ENCODE data around the gene FGF12.

Gene FGF12

GRCh38 chr3:192261135-192261534, 466.2 kb downstream of the FGF12 start:
- no peak for DNase-seq (ENCODE audit: low read depth)
- no peak overlapping the region for H3K4me3 ChIP-seq (ENCODE audit: low read length)
- TF ChIP-seq CTCF (conservative IDR thresholded peaks at IDR 0.05; ENCODE audit: low read depth, low read length): no peak

- no peak for DNase-seq (ENCODE audit: low read depth)
- no peak for TF ChIP-seq CTCF (conservative IDR thresholded peaks at IDR 0.05; ENCODE audit: low read depth, low read length)
Measured at GRCh38 chr3:192260116-192261010, 467.0 kb downstream of the FGF12 start.

GRCh38 chr3:192259661-192260060, 467.7 kb downstream of the FGF12 start:
- no peak overlapping the region for H3K4me3 ChIP-seq (ENCODE audit: low read length)
- DNase-seq (ENCODE audit: low read depth): no peak
- no peak for TF ChIP-seq CTCF (conservative IDR thresholded peaks at IDR 0.05; ENCODE audit: low read depth, low read length)

More at GRCh38 chr3:192260116-192261010, 467.0 kb downstream of the FGF12 start:
- H3K4me3 ChIP-seq (ENCODE audit: low read length): no peak overlapping the region

GRCh38 chr3:192258721-192259120, 468.6 kb downstream of the FGF12 start:
- TF ChIP-seq CTCF (conservative IDR thresholded peaks at IDR 0.05; ENCODE audit: low read depth, low read length): no peak
- no peak overlapping the region for H3K4me3 ChIP-seq (ENCODE audit: low read length)
- DNase-seq (ENCODE audit: low read depth): no peak

GRCh38 chr3:192255839-192256238, 471.5 kb downstream of the FGF12 start:
- no peak for TF ChIP-seq CTCF (conservative IDR thresholded peaks at IDR 0.05; ENCODE audit: low read depth, low read length)
- no peak overlapping the region for H3K4me3 ChIP-seq (ENCODE audit: low read length)
- DNase-seq (ENCODE audit: low read depth): no peak

- DNase-seq (ENCODE audit: low read depth): peak; percentile 30
- TF ChIP-seq CTCF (conservative IDR thresholded peaks at IDR 0.05; ENCODE audit: low read depth, low read length): no peak
- no peak overlapping the region for H3K4me3 ChIP-seq (ENCODE audit: low read length)
Measured at GRCh38 chr3:192253138-192253887, 474.0 kb downstream of the FGF12 start.

Measured in retinal pigment epithelial cell (primary cell).